Stimulated activated naive CD4-positive, alpha-beta T cell (primary cell): ENCODE results near the gene MOB1B.

Source experiments
- DNase-seq, 6 experiments: peaks; one replicate each; lab custom pipeline; 2025; lab: John Stamatoyannopoulos, UW

MOB1B gene

GRCh38 chr4:70914631-70915030 lies 12.5 kb downstream of the MOB1B start:
- DNase-seq: no peak

- DNase-seq: no peak
These were observed 13.1 kb downstream of the MOB1B start for GRCh38 chr4:70915036-70915815.

GRCh38 chr4:70915874-70916559 lies 13.8 kb downstream of the MOB1B start:
- no peak for DNase-seq

GRCh38 chr4:70920592-70920991 lies 18.4 kb downstream of the MOB1B start:
- DNase-seq: no peak

- no peak for DNase-seq
These were observed 23.2 kb downstream of the MOB1B start for GRCh38 chr4:70925418-70925817.

GRCh38 chr4:70925899-70926635 lies 23.9 kb downstream of the MOB1B start:
- DNase-seq: no peak

GRCh38 chr4:70927502-70928137 lies 25.5 kb downstream of the MOB1B start:
- DNase-seq: peak in 4 of 6 experiments; percentile 3 to 47 (median 24)

- DNase-seq: no peak
These were observed 28.5 kb downstream of the MOB1B start for GRCh38 chr4:70930530-70931256.

- no peak for DNase-seq
These were observed 29.2 kb downstream of the MOB1B start for GRCh38 chr4:70931347-70931746.

GRCh38 chr4:70932984-70933383 lies 30.8 kb downstream of the MOB1B start:
- DNase-seq: no peak

GRCh38 chr4:70935038-70935695 lies 33.0 kb downstream of the MOB1B start:
- DNase-seq: no peak

- no peak for DNase-seq
These were observed 34.1 kb downstream of the MOB1B start for GRCh38 chr4:70936200-70936787.

GRCh38 chr4:70938086-70938485 lies 35.9 kb downstream of the MOB1B start:
- no peak for DNase-seq

- no peak for DNase-seq
These were observed 38.0 kb downstream of the MOB1B start for GRCh38 chr4:70940134-70940533.

- DNase-seq: no peak
These were observed 40.9 kb downstream of the MOB1B start for GRCh38 chr4:70943114-70943513.

- no peak for DNase-seq
These were observed 42.9 kb downstream of the MOB1B start for GRCh38 chr4:70945046-70945445.

GRCh38 chr4:70945452-70946055 lies 43.4 kb downstream of the MOB1B start:
- no peak for DNase-seq

- no peak for DNase-seq
These were observed 44.8 kb downstream of the MOB1B start for GRCh38 chr4:70946939-70947338.

GRCh38 chr4:70948665-70949260 lies 46.6 kb downstream of the MOB1B start:
- no peak for DNase-seq

- no peak for DNase-seq
These were observed 51.9 kb downstream of the MOB1B start for GRCh38 chr4:70954032-70954431.
